GM13976 (cell line): ENCODE data around the gene PLXNA2.

Source experiments
- DNase-seq: peaks from one replicate; pipeline ENCODE4 v3.0.0; 2012; ENCODE audit warnings: low spot score
- CTCF ChIP-seq: IDR thresholded peaks from 2 replicates; pipeline ENCODE4 v1.5.1; 2012; ENCODE audit warnings: borderline replicate concordance, mild to moderate bottlenecking; ENCODE audit not compliant: insufficient read depth; ENCODE audit errors: extremely low read depth, missing control alignments, control extremely low read depth
- in situ Hi-C: fragments of 300-500 bp; cut with MboI; formaldehyde crosslinking; loops from one replicate; pipeline ENCODE4 v1.12.0; 2022; ENCODE audit warnings: low sequenced_read_pairs, mixed read lengths, inconsistent platforms; ENCODE audit not compliant: unreplicated experiment

The PLXNA2 gene

GRCh38 chr1:208163539-208163938 lies 80.6 kb downstream of the PLXNA2 start:
- in situ Hi-C loops: no loop called here
- no peak for DNase-seq
- no peak for TF ChIP-seq CTCF

GRCh38 chr1:208162903-208163302 lies 81.3 kb downstream of the PLXNA2 start:
- no peak for DNase-seq
- TF ChIP-seq CTCF: no peak
- in situ Hi-C loops: no loop called here

- in situ Hi-C loops: no loop called here
- TF ChIP-seq CTCF: no peak
- no peak for DNase-seq
Measured at GRCh38 chr1:208161656-208162375, 82.4 kb downstream of the PLXNA2 start.

GRCh38 chr1:208161005-208161404 lies 83.2 kb downstream of the PLXNA2 start:
- TF ChIP-seq CTCF: no peak
- no peak for DNase-seq
- in situ Hi-C loops: no loop called here

- TF ChIP-seq CTCF: no peak
- in situ Hi-C loops: no loop called here
- DNase-seq: no peak
Measured at GRCh38 chr1:208160259-208160819, 83.8 kb downstream of the PLXNA2 start.

- in situ Hi-C loops: no loop called here
- no peak for DNase-seq
- no peak for TF ChIP-seq CTCF
Measured at GRCh38 chr1:208159555-208160258, 84.5 kb downstream of the PLXNA2 start.
